ENCODE data around the gene CSPG4.
"Not testable (repeated sequence)": the region's sequence is repeated elsewhere in the genome, so short reads cannot be mapped to it uniquely, and the experiment has no call there.

The CSPG4 gene

DNA sequence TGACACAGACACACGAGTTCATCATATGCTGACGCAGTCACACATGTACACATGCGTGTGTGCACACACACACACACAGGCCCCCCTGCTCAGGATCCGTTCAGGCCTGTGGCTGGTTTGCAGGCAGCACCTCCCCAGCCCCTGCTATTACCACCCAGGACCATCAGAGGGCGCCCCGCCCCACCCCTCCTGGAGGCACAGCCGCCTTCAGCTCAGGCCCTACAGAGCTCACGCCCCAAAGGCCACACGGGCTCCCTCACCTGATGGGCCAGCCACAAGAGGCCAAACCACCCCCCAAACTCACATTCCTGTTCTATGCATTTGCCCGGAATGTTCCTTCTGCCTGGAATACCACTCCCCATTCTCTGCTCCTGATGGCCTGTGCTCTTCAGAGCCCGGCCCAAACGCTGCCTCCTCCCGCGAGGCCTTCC is 26.4 kb downstream of the CSPG4 start:
- DNase-seq = peak; percentile 57

DNA sequence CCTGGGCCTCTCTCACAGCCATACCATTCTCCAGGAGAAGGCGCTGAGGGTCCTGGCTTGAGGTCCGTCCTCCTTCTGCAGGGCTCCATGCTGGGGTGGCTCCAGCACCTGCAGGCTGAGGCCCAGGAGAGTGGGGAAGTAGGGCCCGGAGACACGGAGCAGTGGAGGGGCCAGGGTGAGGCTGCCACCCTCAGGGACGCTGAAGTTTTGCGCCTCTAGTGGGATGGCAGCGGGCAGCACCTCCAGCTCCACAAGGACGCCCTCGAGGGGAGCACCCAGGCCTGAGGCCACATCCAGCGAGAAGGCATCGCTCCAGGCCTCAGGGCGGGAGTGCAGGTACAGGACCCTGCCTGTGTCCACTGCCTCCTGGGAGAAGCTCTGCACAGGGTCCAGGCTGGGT is 27.5 kb downstream of the CSPG4 start:
- no peak for DNase-seq

DNA sequence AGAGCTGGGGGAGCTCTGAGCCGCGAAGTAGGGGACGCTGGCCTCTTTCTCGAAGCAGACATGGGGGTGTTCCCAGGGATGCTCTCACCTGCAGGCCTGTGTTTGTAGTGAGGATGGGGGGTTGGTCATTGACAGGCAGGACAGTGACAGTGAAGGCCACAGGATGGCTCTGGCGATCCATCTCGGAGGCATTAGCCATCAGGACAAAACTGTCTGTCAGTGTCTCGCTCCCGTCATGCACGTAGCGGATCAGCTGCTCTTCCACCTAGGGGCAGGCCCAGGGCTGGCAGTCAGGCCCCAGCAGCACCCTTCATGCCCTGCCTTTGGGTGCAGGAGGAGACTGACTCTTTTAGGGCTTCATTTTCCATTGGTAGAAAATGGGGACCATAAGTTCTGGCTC is 28.0 kb downstream of the CSPG4 start:
- no peak for DNase-seq

DNA sequence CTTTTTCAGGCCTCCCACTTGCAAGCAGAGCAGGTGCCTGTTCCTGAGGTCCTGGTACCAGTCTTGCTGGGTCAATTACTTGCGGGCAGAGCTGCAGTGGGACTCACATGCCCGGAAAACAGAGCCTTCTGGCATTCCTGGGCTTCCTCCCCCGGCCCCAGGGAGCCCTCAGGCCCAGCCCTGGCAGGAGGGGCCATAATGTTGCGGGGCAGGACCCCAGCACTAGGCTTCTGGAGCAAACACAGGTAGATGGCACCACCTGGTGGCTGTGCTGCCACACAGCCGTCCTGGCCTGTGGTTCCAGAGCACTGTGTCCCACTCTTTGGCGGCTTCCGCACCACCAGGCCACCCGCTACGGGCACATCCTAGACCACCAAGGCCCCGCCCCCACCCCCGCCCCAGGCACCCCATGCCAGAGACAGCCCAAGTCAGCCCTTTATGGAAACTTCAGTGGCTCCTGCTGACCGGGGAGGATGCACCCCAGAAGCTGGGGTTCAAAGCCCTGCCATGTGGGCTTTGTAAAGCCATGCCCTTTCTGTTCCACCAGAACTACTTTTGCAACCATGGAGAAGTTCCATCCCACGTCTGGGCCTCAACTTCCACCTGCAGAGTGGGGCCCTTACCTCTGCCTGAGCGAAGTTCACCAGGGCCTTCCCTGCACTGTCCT is 28.9 kb downstream of the CSPG4 start:
- peak; percentile 54 for DNase-seq

DNA sequence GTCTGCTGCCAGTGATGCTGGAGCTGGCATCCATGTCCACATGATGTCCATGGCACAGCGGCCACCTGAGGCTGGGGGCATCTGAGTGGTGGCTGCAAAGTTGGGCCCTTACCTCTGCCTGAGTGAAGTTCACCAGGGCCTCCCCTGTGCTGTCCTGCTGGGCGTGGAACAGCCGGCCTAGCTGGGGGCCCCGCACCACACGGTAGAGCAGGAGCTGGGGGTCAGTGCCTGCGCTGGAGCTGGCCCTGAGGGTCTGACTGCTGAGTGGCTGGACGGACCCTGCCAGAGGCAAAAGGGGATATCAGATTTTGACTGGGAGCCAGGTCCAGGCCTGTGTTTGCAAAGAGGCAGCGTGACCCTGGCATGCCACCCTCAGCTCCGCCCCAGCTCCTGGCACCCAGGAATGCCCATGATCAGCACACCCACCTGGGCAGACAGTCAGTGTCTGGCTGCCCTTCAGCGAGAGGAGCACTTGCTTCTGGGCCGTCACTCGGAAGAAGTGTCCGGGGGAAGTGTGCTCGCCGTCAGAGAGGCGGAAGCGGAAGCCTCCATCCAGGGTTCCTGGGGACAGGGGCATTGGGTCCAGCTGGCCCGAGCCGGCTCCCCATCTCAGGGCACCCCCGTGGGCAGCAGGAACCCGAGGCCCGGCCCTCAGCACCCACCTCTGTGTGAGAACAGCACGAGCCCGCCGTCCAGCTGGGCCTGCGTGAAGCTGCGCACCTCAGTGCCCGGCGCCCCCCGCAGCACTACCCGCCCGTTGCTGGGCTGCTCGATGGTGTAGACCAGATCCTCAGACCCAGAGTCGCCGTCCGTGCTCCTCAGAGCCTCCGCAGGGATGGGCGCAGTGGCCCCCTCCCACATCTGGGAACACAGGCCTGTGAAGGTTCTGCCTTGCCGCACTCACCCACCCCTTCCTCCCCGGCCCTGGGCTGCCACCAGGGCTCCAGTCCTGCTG is 30.2 kb downstream of the CSPG4 start:
- DNase-seq = no peak

DNA sequence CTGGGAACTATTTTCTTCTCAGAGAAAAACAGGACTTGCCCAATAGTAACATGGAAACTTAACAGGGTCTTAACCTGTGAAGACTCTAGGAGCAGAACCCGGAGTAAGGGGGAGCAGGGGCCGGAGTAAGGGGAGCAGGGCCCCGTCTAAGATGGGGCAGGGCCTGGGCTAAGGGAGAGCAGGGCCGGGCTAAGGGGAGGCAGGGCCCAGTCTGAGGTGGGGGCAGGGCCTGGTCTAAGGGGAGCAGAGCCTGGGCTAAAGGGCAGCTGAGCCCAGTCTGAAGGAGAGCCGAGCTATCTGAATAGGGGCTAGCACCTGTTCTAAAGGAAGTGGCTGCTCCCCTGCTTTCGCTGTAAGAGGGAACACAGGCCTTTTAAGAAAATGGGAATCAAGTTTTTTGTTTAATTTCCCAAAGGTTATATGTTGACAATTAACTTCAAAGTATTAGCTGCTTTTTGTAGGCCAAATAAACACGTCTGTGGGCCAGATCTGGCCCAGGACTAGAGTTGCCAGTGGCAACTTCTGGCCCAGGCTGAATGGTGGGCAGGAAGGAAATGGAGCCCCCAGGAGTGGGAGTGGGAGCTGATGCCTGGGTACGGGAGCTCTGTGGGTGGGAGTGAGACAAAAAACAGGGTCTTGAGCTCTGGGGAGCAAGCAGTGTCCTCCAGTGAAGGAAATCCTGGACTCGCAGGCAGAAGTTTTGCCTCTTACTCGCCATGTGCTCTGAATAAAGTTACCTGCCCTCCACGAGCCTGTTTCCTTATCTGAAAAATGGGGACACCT is 32.5 kb downstream of the CSPG4 start:
- no peak for DNase-seq

DNA sequence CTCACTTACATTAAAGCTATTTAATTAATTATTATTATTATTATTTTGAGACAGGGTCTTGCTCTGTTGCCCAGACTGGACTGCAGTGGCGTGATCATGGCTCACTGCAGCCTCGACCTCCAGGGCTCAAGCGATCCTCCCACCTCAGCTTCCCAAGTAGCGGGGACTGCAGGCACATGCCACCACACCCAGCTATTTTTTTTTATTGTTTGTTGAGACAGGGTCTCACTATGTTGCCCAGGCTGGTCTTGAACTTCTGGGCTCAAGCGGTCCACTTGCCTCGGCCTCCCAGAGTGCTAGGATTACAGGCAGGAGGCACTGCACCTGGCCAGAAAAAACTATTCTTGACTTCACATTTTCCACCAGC is 34.3 kb downstream of the CSPG4 start:
- not testable (repeated sequence) for DNase-seq

DNA sequence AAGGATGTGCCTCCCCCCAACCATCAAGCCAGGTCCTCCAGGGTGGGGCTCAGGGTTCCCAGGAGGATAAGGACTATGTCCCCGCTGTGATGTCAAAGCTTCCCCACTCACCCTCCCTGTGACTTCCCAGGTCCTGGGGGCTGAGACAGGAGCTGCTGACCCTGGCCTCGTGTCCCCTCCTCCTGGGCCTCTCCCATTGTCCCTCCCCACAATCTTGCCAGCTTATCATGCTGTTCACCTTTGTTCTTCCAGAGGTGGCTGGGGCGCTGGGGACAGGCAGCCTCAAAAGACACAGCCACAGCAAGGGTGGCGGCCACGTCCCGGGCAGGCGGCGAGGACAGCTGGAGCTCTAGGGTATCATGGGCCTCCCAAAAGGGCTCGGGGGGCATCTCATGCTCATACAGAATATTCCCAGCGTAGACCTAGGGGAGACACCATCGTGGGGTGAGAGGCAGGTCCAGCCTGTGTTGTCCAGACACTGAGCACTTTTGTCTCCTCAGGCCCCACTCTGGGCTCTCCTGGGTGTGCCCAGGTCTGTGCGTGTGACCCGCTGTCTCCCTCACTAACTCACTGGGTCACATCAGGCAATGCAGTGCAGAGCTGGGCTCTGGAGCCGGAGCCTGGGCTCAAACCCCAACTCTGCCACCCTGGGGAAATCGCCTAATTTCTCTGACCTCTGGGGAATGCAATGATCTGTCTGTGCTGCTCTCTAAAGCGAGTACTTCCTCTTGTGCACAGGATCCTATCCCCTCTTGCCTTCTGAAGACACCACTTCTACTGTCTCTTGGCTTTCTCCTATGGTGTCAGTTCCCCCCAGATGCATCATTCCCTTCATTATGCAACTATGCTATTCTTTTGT is 35.0 kb downstream of the CSPG4 start:
- DNase-seq = no peak

DNA sequence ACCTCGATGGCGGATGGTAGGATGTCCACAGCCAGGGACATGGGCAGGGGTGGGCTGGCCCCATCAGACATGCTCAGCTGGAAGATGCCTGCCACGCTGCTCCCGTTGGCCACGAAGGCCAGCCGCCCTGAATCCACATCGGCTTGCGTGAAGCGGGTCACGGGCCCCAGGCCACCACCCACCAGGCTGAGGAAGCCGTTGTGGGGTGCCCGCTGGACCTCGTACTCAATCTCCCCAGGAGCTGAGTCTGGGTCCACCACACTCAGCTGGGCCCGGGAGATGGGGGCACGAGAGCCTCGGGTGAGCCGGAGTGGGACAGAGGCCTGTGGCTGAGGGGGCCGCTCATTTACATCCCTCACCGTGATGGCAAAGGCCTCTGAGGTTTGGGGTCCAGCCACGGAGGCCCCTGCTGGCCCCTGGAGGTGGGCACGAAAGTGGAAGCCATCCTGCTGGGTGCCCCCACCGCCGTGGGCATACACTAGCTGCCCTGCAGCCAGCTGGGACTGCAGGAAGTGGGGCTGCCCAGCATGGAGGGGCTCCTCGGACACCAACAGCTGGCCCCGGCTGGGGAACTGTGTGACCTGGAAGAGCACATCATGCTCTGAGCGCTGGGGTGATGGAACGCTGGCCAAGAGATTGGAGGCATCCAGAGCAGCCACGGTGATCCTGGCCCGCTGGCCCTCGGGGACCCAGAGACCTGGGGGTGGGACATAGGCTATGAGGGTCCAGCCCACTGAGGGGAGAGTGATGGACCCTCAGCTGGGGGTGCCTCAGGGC is 35.8 kb downstream of the CSPG4 start:
- no peak for DNase-seq

DNA sequence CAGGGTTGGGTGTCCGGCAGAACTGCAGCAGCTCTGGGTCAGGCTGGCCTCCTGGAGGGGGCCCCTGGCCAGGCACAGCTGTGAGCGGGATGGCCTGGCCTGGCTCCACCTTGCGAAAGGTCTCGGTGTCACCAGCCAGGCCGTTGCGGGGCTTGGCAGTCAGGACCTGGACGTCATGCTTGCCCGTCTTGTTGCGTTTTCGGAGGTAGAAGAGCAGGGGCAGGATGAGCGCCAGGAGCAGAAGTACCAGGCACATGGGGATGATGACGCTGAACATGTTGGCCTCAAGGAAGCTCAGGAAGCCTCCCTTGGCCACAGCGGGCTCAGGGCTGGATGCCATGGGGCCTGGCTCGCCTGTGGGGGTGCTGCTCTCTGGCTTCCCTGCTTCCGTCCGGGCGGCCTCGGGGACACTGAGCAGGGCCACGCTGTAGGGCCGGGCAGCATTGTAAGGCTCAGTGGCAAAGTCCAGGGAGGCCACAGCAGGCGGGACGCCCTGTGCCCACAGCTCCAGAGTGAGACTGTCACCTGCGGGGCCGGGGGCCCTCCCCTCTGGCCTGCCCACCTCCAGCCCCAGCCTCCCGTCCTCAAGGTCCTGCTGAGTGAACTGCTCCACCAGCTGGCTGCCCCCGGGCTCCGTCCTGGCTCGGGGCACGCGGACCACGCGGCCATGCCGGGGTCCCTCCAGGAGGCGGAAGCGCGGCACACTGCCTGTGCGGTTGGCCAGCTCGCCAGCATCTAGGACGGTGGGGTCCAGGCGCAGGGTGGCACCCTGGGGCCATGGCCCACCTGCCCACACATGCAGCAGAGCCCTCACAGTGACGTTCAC is 36.9 kb downstream of the CSPG4 start:
- DNase-seq = no peak

DNA sequence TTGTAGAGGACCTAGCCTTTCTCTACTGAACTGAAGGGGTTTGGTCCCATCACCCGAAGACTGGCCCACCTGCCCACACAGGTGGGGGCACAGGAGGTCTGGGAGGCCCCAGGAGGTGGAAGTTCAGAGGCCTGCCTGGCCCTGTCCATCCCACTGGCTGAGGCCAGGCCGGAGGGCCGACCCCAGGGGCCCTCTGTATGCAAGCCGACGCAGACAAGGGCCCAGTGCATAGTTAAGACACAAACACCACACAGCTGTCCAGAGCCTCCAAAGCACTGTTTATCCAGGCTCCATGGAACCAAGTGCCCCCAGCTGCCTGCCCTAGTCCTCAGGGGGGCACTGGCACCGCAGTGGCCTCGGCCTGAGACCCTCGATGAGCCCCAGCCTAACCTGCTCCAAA is 38.3 kb downstream of the CSPG4 start:
- DNase-seq = no peak

DNA sequence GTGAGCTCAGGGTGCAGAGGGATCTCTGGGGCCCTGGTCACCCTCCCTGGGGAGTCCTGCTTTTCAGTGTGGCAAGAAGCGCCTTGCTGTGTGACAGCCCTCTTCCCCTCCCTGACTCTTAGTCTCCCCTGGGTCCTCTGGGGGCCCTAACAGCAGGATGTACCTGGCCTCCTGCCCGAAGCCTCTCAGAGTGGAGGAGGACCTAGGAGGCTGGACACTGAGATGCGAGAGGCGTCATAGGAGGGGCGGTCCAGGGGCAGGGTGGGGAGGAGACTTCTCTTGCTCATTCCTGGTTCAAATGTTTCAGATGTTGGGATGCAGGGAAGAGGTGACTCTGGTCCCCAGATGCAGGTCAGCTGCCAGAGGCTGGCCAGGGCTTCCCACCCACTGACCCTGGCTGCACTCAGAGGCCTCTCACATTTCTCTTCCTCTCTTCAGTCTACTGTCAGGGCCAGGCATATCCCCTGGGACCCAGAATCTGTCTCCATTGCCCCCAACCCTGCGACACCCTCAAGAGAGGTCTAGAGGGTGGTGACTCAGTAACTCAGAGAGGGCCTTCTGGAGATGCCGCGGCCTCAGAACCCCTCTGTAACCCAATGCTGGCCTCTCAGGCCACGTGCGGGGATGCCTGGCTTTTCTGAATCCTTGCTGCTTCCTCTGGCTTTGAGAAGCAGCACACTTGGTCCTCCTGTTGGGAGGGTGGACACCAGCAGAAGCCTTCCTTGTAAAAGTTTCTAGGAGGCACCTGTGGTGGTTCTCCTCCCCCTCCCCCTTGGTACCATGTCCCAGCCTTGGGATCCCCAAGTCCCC is 39.0 kb downstream of the CSPG4 start:
- DNase-seq = no peak

DNA sequence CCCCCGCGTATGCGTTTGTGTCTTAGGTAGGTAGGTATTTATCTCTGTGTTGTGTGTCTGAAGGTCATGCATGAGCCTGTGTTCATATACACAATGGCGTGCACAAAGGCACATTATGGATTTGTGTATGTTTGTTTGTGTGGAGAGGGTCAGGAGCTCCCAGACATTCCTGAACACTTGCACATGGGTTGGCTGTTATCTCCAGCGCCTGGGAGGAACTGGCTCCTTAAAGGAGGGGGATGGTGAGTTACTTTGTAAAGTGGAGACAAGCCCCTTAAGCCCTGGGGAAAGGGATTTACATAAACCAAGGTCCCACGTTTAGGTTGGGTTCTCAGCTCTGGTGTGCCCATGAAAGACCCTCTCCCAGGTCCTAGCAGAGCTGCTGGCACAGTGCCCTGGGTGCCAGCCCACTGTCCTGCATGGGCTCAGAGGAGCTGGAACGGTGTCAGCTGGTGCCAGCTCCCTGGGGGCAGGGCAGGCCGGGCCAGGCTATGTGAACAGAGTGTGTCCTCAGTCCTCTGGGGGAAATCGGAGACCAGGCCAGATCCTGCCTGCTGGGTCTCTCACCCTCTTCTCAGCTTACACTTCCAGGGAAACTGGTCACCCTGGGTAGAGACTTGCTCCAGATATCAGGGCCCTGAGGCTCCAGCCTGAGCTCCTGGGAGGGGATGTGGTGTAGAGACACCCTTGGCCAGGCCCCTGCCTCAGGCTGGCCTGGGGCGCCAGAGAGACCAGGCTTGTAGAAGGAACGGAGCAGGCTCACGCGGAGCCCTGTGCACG is 39.8 kb downstream of the CSPG4 start:
- DNase-seq = no peak

DNA sequence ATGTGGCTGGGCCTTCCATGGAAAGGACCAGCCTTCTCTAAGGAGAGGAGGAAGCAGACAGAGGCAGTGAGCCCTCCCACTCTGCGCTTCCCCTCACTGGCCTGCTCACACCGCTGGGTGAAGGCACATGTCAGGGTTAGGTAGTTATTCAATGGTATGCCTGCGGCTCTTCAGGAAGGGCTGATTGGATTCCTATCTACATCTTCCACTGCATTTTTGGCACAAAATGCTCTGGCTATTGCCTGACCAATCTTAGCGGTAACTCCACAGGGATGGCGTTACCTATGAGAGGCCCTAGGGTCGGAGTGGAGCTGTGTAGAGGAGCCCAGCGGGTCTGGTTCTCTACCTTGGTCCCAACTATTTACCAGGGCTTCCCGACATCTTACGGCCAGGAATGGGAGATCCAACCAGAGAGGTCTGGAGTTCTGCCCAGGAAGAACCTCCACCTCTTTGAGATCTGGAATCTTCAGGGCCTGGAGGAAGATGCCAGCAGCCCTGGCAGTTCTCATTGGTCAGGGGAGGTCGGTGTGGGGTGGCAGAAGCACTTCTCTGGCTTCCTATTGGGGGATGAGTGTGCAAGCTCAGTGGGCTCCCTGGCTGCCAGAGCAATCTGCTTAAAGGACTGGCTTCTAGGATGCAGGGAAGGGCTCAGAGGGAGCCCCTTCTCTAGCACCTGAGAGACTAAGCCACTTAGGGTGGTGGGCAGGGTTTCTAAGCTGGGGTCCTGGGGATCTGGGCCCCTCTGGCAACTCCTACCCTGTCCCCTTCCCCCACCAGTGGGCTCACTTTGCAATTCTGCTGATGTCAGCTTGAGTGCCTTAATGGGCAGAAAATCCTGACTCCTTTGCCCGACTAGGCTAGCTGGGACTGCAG is 40.7 kb downstream of the CSPG4 start:
- no peak for DNase-seq

DNA sequence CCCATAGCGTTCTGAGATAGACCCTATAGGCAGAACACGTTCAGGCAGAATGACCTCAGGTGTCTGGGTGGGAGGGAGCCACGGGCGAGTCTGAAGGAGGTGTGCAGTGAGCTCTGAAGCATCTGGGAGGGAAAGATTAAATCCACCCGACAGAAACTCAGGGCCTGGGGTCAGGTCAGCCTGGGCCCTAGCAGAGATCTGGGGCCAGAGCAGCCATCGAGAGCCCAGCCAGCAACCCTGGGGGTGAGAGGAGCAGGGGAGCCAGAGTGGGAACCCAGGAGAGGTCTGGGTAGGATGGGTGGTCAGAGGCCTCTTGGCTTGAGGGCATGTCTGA is 42.8 kb downstream of the CSPG4 start:
- DNase-seq = no peak

DNA sequence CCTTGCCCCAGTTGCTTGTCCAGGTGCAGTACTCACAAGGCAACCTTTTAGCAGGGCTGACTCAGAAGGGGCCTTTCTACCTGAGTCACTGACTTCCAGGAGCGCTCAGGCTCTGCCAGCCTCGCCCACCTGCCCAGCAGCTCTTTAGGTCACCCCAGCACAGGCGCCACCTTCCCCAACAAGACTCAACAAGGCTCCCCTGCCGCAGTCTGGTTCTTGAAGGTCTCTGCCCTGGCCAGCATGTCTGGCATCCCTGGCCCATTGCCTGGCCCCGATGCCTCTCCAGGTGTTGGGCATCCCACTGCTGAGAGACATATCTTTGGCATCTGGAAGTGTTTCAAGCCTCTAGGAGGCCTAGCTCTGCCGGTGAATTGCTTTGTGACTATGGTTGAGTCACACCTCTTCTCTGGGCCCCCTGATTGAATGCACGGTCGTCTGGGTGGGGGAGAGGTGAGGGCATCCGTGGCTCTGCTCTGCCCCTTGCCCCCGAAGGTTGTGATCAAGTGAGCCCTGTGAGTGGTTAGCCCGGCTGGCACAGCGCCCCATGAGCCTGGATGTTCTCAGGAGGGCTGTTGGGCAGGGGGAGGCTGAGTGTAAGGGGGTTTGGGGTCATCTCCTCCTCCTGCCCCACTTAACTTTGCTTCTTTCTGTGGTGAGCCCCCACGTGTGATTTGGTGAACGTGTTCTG is 43.3 kb downstream of the CSPG4 start:
- no peak for DNase-seq

DNA sequence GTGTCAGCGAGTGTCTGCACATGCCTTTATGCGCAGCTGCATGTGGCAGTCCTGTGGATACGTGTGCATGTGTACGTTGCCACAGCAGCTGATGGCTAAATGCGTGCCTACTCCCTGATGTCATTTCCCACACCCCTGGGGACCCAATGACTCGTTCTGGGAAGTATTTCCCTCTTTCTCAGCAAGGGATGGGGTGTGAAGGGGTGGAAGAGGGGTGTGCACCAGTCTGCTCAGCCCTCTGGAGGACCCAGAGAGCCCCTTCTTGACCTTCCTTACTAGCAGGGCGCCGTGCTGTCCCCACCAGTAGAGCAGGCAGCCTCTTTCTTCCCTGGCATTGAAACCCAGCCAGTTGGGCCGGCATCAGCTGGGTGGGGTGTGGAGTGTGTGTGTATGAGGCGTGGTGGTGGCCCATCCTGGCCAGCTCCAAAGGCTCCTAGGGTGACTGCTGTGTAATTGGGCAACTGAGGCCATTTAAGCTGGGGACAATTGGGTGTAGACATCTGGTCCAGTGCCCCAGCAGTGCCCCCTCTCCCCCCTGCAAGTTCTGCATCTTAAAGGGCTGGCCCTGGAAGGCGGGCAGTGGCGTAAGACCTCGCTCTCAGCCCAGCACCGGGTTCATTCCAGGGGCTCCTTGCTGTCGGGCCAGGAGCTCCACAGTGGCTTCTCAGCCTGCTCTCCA is 45.7 kb downstream of the CSPG4 start:
- no peak for DNase-seq
